ENCODE measurements around the gene ZNF423.

Gene ZNF423

DNA sequence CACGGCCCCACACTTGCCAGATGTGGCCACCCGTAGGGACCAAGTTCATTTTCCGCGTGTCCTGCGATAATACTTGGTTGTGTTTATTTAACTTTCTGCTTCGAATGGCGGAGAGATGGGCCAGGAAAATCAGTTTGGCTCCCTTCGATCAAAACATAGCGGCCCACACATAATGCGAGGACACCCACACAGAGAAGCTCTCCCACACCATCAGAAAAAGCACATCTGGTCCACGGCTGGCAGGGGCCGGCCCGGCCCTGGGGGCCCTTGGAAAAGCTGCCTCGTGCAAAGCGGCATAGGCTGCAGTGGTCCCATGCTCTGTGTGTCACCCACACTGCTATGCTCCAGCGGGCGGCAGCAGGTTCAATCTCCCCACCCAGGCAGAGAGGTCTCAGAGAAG is 46.9 kb downstream of the ZNF423 start:
- TF ChIP-seq, protein P1, sequence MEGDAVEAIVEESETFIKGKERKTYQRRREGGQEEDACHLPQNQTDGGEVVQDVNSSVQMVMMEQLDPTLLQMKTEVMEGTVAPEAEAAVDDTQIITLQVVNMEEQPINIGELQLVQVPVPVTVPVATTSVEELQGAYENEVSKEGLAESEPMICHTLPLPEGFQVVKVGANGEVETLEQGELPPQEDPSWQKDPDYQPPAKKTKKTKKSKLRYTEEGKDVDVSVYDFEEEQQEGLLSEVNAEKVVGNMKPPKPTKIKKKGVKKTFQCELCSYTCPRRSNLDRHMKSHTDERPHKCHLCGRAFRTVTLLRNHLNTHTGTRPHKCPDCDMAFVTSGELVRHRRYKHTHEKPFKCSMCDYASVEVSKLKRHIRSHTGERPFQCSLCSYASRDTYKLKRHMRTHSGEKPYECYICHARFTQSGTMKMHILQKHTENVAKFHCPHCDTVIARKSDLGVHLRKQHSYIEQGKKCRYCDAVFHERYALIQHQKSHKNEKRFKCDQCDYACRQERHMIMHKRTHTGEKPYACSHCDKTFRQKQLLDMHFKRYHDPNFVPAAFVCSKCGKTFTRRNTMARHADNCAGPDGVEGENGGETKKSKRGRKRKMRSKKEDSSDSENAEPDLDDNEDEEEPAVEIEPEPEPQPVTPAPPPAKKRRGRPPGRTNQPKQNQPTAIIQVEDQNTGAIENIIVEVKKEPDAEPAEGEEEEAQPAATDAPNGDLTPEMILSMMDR (IDR thresholded peaks at IDR 0.05; ENCODE audit: low read depth, low read length) = no peak

DNA sequence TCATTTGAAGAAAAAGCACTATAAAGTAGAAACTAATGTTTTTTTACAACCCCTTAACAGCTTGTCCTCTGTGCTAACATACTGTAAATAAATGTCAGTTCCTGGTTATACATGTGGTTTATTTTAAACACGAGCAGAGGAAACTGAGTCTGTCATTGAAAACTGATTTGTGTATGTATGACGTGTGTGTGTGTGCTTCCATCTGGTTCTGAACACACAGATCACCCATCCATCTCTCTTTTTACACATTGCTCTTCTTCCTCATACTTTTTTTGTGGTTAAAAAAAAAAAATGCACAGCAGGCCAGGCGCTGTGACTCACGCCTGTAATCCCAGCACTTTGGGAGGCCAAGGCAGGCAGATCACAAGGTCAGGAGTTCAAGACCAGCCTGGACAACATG is 49.5 kb downstream of the ZNF423 start:
- TF ChIP-seq, protein P1 (IDR thresholded peaks at IDR 0.05; ENCODE audit: low read depth, low read length) = no peak
- no peak for DNase-seq (ENCODE audit: extremely low read depth, low read depth)

More for the DNA sequence above, 46.9 kb downstream of the ZNF423 start:
- no peak for DNase-seq (ENCODE audit: extremely low read depth, low read depth)

DNA sequence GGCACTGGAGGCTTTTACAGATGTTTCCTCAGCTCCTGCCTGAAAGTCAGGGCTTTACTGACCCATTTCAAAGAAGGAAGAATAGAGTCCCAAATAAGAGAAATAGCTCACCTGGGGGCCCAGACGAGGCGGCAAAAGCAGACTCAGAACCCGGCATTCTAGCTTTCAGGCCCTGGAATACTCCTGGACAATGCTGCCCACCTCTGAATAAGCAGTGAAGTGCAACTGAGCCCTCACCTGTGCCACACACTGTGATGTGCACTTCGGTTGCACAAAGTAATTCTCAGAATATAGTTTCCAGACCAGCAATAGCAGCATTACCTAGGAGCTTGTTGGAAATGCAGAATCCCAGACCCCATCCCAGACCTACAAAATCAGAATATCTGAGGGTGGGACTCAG is 54.6 kb downstream of the ZNF423 start:
- TF ChIP-seq, protein P1 (IDR thresholded peaks at IDR 0.05; ENCODE audit: low read depth, low read length) = no peak
- no peak for DNase-seq (ENCODE audit: extremely low read depth, low read depth)

- DNase-seq (ENCODE audit: extremely low read depth, low read depth) = no peak
- TF ChIP-seq, protein P1 (IDR thresholded peaks at IDR 0.05; ENCODE audit: low read depth, low read length) = no peak
These were observed 55.0 kb downstream of the ZNF423 start for GRCh38 chr16:49800876-49801275.

- TF ChIP-seq, protein P1 (IDR thresholded peaks at IDR 0.05; ENCODE audit: low read depth, low read length) = no peak
- DNase-seq (ENCODE audit: extremely low read depth, low read depth) = no peak
These were observed 55.5 kb downstream of the ZNF423 start for GRCh38 chr16:49800441-49800840.

DNA sequence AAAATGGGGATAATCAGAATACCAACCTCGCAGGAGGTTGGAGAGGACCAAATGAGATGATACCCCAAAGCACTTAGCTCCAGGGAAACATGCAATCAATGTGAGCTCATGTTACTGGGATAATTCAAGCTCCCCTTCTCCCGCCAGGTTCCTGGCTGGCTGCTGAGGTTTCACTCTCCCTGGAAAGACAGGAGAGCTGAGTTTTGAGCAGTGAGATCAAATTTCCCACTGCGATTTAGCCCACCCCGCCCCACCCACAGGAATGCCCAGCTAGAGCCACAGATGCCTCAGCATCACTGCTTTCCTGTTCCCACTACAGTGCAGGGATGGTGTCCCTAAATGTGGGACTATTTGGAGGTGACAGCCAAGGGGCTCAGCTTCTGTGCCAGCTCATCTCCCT is 56.7 kb downstream of the ZNF423 start:
- no peak for DNase-seq (ENCODE audit: extremely low read depth, low read depth)
- TF ChIP-seq, protein P1 (IDR thresholded peaks at IDR 0.05; ENCODE audit: low read depth, low read length) = no peak

DNA sequence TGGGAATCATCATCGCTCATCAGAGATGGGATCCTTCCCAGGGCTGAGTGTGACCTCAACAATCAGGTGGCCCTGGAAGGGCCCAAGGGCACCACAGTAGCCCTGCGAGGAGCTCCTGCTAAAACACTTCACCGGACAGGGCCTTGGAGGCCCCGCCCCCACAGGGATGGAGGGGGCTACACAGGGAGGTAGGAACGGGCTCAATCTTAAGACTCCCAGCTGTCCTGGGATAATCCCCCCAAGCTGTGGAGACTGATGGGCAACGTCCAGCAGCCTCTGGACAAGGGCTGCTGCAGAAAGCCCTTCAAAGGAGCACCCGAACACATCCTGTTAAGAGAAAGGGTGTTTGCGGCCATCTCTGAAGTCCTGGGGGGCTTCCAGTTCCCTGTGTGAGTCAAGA is 60.4 kb downstream of the ZNF423 start:
- no peak for DNase-seq (ENCODE audit: extremely low read depth, low read depth)
- TF ChIP-seq, protein P1 (IDR thresholded peaks at IDR 0.05; ENCODE audit: low read depth, low read length) = no peak

Measured in AG09319 (cell line).